A204.1 (cell line): ENCODE data around the gene ELAVL2.

ENCODE experiments used
- FAIRE-seq: peaks from 2 replicates; lab custom pipeline; 2012; peaks lifted over from hg19 to GRCh38; lab: Jason Lieb, UNC

Gene ELAVL2

DNA sequence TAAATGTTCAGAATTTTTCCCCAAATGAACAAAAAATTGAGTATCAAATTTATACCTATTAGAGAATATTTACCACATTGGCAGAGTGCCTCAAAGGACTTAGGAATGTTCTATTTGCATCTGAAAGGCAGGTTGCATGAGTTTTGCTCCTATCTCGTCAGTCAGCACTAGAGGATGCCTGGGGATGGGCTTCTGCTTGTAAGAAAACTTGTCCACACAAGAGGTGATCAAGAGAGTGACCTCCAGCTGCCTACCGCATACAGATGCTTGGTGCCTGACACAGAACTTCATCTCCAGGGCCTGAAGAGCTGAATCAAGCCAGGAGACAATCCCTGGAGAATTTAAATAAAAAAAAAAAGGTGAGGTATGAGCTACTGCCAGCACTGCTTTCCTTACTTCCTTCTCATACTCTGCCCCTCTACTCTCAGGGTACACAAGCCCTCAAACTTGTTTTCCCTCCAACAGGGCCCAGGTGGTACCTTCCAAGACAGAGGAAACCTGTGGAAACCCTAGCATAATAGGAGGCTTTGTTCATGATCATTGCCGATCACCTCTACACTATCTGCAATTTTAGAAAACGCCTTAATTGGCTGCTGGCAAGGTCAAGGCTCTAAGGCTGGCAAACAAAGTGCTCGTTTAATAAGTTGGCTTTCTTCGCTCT is 166.6 kb downstream of the ELAVL2 start:
- FAIRE-seq = no peak

DNA sequence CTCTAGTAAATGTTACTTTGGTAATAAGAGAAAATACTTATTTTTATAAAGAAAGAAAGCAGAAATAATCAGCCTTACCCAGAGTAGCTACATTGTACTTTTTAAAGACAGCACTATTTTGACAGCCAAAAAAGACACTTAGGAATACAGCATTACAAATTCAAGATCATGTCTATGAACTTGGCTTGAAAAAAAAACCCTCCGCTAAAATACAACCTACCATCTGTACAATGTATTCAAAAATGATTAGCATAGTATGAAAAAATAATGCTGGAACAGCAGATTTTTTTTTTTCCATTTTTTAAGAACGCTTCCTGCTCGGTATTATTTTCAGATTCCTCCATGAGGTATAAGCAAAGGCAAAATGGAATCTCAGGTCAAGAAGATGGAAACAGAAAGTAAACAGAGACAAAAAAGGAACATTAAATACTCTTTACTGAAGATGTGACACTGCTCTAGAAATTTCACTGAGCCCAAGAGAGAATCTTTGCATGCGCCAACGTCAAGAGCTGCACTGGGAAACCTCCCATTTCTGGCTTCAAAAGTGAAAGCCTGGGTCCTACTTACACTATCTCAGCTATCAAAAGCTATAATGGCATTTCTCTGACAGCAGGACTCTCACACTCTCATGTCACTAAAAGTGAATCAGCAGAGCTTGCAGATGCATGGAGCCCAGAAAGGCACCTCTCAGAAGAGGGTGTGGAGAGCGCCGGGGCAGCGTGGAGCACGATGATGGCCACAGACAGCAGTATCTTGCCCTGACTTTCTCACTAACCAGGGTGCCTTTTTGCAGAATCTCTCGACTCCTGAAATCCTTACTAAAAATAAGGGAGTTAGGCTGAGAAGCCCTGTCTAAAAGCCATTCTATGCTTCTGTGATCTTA is 167.4 kb downstream of the ELAVL2 start:
- no peak for FAIRE-seq

DNA sequence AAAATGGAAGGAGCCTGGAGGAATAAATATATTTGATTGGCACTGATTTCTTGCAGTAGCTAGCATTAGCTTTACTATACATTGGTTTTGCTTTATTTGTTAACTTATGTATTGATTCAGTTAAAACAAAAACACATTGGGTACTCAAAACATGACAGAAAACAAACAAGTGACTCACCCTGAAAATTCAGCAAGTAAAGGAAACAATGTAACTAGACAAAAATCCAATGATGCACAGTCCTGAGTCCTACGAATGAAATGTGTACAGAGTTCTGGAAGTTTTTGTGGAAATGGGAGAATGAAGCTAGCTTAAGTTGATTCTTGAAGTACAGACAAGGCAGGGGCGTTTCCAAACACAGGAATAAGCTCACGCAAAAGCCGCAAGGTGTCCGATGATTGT is 175.0 kb downstream of the ELAVL2 start:
- FAIRE-seq = no peak

DNA sequence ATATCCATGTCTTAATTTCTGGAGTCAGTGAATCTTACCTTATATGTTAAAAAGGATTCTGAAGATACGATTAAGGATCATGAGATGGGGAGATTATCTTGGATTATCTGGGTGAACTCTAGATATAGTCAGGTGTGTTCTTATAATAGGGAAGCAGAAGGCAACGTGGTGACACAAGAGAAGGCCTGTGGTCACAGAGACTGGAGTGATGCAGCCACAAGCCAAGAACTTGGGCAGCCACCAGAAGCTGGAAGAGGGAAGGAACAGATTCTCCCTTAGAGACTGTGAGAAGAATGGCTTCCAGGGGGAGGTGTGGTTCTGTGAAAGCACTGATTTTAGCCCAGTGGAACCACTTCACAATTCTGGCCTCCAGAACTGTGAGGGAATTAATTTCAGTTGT is 177.4 kb downstream of the ELAVL2 start:
- FAIRE-seq = no peak

DNA sequence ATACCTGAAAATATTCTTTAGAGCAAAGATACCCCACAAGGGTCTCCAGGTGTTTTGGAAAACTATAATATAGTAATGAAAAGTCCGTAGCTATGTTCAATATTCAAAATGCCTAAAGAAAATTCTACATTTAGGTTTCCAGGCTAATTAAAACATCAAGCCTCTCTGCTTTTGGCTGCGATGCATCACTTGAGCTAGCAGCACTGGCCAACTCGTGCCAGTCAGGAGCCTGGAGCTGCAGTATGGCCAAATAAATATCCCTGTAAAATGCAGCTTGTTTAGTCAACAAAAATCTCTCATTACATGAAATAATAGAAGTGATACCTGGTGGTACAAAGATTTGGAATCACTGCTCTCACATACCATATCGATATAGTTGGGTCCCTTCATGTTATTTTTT is 181.1 kb downstream of the ELAVL2 start:
- FAIRE-seq = no peak

DNA sequence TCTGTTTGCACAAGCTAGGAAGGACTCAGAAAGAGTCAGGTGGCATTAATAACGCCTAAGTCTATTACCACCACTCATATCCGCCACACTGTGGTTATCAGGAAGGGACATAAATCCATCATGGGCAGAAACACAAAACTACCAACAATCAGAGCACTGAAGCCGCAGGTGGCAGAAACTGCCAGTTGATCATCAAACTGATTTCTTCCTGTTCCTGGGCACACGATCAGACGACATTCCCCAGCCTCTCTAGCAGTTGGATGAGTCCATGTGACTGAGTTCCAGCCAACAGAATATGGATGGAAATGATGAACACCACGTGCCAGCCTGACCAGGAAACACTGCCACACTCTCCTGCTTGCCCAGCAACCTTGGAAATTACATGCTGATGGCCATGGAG is 181.7 kb downstream of the ELAVL2 start:
- FAIRE-seq = no peak

DNA sequence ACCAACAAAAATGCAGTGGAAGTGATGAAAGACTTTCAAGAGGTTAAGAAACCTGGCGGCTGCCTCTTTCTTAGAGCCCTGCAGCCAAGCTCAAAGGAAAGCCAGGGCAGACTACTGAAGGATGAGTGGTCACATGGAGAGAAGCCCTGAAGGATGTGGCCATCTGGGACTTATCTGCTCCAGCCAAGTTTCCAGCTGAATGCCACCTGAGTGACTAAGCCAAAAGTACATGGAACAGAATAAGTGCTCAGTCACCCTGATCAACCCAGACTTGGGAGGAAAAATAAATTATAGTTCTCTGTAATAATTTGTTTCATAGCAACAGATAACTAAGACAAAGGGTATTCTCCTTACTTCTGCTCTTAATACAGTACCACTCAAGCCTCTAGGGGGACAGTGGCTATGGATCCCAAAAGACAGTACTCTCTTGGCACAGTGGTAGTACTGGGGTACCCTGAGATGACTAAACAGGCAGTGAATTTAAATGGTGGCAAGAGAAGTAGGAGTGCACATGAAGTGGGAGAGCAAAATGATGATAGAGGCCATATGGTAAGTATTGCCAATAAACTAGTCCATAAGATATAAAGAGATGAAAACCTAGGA is 182.3 kb downstream of the ELAVL2 start:
- FAIRE-seq = no peak
